Stimulated activated CD4-positive, alpha-beta T cell treated with anti-CD3 and anti-CD28 coated beads, Interleukin-1b, Interleukin-23, amount 100 ng/mL, for 48 hours (primary cell): ENCODE measurements around the gene PLCXD3.
"Not testable (repeated sequence)": the region's sequence is repeated elsewhere in the genome, so short reads cannot be mapped to it uniquely, and the experiment has no call there.

Experiments used
- DNase-seq: peaks from one replicate; pipeline ENCODE4 v3.0.0-alpha.2; 2020

The PLCXD3 gene

GRCh38 chr5:41485533-41485932 is 24.9 kb downstream of the PLCXD3 start:
- DNase-seq, result no peak

- DNase-seq, result no peak
These were observed 27.7 kb downstream of the PLCXD3 start for GRCh38 chr5:41482715-41483114.

- DNase-seq, result no peak
These were observed 28.2 kb downstream of the PLCXD3 start for GRCh38 chr5:41482173-41482572.

- DNase-seq, result not testable (repeated sequence)
These were observed 38.7 kb downstream of the PLCXD3 start for GRCh38 chr5:41471571-41472208.

- no peak for DNase-seq
These were observed 44.8 kb downstream of the PLCXD3 start for GRCh38 chr5:41465493-41466171.

- DNase-seq, result no peak
These were observed 50.8 kb downstream of the PLCXD3 start for GRCh38 chr5:41459557-41459956.

- DNase-seq, result no peak
These were observed 53.3 kb downstream of the PLCXD3 start for GRCh38 chr5:41457094-41457493.

GRCh38 chr5:41452506-41452905 is 57.9 kb downstream of the PLCXD3 start:
- no peak for DNase-seq

GRCh38 chr5:41447650-41448510 is 62.5 kb downstream of the PLCXD3 start:
- no peak for DNase-seq

- DNase-seq, result no peak
These were observed 64.4 kb downstream of the PLCXD3 start for GRCh38 chr5:41445937-41446563.

GRCh38 chr5:41435276-41435675 is 75.1 kb downstream of the PLCXD3 start:
- DNase-seq, result no peak

GRCh38 chr5:41433552-41434181 is 76.7 kb downstream of the PLCXD3 start:
- DNase-seq, result no peak

- no peak for DNase-seq
These were observed 77.7 kb downstream of the PLCXD3 start for GRCh38 chr5:41432481-41433253.

- no peak for DNase-seq
These were observed 82.9 kb downstream of the PLCXD3 start for GRCh38 chr5:41427505-41427904.

- no peak for DNase-seq
These were observed 84.7 kb downstream of the PLCXD3 start for GRCh38 chr5:41425736-41426135.

- DNase-seq, result no peak
These were observed 89.8 kb downstream of the PLCXD3 start for GRCh38 chr5:41420492-41421067.

GRCh38 chr5:41418220-41419031 is 92.0 kb downstream of the PLCXD3 start:
- DNase-seq, result no peak

GRCh38 chr5:41416336-41416735 is 94.1 kb downstream of the PLCXD3 start:
- no peak for DNase-seq

- DNase-seq, result no peak
These were observed 95.2 kb downstream of the PLCXD3 start for GRCh38 chr5:41415242-41415641.

GRCh38 chr5:41414598-41414997 is 95.8 kb downstream of the PLCXD3 start:
- no peak for DNase-seq

- no peak for DNase-seq
These were observed 97.3 kb downstream of the PLCXD3 start for GRCh38 chr5:41413074-41413473.
